Omental fat pad (tissue), 4 donors: ENCODE results near the gene KDELR3. TPM values are rescaled to one million over a fixed set of nuclear protein-coding genes. Genes with fewer than 3 reads are reported as not detected.

Experiments used
- ATAC-seq: fragments of 150-250 bp; one replicate; pipeline ENCODE4 v1.9.1; 2016; ENCODE audit warnings: mild to moderate bottlenecking, moderate library complexity; ENCODE audit not compliant: low FRiP score
- DNase-seq: peaks from one replicate; pipeline ENCODE4 v3.0.0-alpha.2; 2019; ENCODE audit warnings: low spot score
- total RNA-seq, 4 donors: library from RNA; depleted of rRNA; stranded (reverse); fragments of >200 nt; gene quantifications; one replicate each; pipeline ENCODE4 v1.1.0, GENCODE V29; 2016
- TF ChIP-seq, protein P1 (sequence below), 3 donors: fragments of 450-650 bp; IDR thresholded peaks; one replicate each; pipeline ENCODE4 v1.5.1; 2016 to 2017; ENCODE audit warnings: antibody characterized with exemption in 3 of 3, mild to moderate bottlenecking in 3 of 3, moderate library complexity in 2 of 3

The KDELR3 gene
- total RNA-seq, 4 donors from 2014 or later: 10.2 to 30.6 (median 15.1) TPM

DNA sequence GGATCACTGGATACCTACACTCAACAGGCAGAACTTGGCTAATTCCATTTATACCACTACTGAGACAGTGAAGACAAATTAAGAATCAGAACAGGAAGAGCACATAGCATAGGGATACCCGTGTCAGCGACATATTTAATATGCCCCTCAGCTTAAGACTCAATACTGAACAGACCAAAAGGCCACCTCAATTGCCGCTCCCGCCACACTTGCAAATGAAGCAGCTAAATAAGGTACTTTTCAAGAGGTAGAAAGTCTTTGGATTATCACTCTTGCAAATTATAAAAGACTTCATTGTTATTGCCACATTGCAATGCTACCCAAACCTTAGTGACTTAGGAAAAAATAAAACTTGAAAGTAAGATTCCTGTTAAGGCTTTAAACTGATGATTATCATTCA is 35.1 kb downstream of the KDELR3 start:
- TF ChIP-seq, protein P1, sequence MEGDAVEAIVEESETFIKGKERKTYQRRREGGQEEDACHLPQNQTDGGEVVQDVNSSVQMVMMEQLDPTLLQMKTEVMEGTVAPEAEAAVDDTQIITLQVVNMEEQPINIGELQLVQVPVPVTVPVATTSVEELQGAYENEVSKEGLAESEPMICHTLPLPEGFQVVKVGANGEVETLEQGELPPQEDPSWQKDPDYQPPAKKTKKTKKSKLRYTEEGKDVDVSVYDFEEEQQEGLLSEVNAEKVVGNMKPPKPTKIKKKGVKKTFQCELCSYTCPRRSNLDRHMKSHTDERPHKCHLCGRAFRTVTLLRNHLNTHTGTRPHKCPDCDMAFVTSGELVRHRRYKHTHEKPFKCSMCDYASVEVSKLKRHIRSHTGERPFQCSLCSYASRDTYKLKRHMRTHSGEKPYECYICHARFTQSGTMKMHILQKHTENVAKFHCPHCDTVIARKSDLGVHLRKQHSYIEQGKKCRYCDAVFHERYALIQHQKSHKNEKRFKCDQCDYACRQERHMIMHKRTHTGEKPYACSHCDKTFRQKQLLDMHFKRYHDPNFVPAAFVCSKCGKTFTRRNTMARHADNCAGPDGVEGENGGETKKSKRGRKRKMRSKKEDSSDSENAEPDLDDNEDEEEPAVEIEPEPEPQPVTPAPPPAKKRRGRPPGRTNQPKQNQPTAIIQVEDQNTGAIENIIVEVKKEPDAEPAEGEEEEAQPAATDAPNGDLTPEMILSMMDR (IDR thresholded peaks at IDR 0.05): no peak
- no peak for DNase-seq
- ATAC-seq: no peak

DNA sequence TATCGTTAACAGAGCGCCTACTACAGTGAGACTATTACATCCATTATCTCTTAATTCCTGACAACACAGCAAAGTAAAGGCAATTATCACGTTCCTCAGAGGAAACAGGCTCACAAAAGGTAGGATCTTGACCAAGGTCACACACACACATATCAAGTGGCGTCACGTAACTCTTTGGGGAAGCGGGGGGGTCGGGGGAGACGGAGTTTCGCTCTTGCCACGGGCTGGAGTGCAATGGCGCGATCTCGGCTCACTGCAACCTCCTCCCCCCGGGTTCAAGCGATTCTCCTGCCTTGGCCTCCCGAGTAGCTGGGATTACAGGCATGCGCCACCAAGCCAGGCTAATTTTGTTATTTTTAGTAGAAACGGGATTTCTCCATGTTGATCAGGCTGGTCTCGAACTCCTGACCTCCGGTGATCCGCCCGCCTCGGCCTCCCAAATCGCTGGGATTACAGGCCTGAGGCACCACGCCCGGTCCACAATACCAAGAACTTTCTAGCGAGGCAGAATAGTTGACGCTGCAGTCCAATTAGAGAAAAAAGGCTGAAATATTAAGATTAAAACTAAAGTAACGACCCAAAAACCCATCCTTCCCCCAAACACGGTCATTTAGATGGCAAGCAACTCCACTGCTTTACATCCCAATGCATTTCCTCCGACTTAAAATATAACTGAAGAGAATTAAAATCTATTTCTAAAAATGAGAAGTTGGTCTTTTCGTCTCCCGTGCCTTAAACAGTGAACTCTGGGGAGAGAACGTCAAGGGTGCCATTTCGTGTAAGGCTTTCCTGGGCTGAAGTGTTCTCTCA is 37.0 kb downstream of the KDELR3 start:
- ATAC-seq (no peak), DNase-seq (no peak)
- TF ChIP-seq, protein P1 (IDR thresholded peaks at IDR 0.05): no peak

DNA sequence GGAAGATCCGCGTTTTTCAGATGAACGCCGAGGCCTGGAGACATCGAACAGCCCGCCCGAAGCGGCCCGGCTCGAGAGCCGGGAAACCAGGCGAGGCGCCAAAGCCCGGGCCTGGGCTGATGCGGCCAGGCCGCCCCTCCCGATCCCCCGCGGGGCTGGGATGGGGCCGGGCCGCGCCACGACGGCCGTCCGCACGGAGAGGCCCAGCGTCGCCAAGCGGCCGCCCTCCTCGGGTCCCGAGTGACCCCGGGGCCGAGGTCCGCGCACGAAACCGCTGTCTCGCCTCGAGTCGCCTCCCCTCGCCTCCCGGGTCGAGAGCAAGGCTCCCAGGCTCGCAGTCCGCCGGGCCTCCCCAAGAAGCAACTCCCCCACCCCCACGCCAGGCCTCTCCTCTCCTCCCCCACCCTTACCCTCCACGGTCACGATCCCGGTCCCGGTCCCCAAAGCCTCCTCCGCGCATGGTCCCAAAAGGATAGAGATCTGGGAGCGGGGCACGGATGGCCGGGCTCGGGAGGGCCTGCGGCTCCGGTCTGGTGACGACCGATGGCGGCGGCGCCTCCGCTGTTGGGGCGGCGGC is 37.7 kb downstream of the KDELR3 start:
- ATAC-seq (peak; percentile 52), DNase-seq (no peak)
- TF ChIP-seq, protein P1 (IDR thresholded peaks at IDR 0.05): no peak

DNA sequence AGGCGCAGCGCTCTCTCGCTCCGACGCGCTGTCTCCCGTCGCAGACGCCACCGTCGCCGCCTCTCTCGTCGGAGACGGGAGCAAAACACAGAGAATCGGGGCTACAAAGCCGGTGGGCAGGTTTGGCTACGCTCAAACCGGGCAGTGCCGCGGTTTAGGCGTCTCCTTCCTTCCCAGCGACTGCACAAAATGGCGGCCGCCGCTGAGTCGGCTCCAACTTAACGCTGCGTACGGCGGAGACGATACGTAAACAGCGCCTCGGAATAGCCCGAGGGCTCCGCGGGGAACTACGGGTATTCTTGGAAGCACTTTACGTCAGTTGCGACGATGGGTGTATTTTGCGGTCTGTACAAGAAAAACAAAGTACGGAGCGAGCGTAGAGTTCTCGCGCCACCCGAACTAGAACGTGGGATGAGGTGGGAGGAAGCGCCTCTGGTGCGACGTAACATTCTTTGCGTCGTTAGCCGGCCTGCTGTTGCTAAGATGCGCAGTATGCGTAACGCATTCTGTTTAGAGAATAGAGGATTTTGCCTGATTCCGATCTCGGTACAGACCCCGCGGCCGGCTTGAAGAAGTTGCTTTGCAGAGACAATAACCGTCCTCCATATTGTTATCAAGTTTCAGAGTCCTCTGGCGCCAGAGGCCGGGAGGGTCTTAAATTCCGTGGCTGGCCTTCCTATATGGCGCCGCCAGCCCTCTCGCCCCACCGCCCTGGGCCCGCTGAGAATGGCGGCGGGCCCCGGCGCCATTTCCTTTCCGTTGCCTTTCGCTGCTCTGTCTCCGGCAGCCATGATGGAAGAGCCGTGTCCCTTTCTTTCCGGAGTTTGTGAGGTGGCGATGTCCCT is 38.4 kb downstream of the KDELR3 start, which contains the start of gene DDX17:
DDX17 (minus strand) TSS at position 194 of the 845 bp plus-strand sequence.
- peak; percentile 98 for ATAC-seq
- DNase-seq: peak; percentile 74
- TF ChIP-seq, protein P1 (IDR thresholded peaks at IDR 0.05): no peak

DNA sequence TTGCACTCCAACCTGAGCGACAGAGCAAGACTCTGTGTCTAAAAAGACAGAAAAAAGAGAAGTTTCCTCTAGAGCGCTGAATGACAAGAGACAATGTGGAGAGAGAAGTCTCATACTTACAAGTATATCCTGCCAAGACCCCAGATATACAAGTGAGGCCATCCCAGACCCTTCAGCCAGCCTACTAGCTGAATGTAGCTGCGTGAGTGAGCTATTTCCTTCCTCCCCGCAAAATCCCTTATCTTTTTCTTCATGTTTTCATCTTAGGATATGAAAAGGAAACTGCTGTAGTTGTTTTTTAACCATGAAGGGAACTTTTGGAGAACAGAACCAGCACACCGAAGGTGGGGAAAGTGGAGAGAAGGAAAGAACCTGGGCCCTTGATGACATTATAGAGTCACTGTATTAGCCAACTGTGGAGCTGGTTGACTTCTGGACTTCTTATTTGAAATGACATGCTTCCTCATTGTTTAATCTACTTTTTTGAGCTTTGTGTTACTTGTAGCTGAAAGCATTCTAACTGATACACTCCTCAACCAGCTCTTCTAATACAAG is 42.6 kb downstream of the KDELR3 start:
- TF ChIP-seq, protein P1 (IDR thresholded peaks at IDR 0.05): no peak
- no peak for ATAC-seq
- DNase-seq: no peak

DNA sequence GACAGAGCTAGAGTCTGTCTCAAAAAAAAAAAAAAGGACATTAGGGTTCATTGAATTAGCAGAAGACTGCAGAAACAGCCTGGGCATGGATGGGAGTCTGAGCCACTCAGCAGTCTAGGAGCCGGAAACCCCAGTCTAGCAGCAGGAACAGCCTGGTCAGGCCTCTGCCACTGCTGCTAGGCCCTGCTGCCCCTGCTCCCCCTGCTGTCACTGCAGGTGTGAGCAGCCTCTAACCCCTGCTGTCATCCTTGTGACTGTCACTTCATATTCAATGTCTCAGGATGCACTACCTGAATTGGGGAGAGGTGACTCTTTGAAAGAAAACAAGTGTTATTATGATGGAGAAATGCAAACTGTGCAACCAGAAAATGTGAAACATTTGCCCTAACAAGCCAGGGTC is 45.2 kb downstream of the KDELR3 start:
- ATAC-seq (no peak), DNase-seq (no peak)
- TF ChIP-seq, protein P1 (IDR thresholded peaks at IDR 0.05): no peak
